HG03354 (cell line): Measurements from ENCODE around the gene DIP2C.
"Not testable (repeated sequence)": the region's sequence is repeated elsewhere in the genome, so short reads cannot be mapped to it uniquely, and the experiment has no call there.

Experiments
- ATAC-seq: cut with Tn5 transposase; IDR thresholded peaks from one replicate; pipeline ENCODE4 v1.9.1; 2021; ENCODE audit warnings: mild to moderate bottlenecking; ENCODE audit not compliant: unreplicated experiment, poor library complexity, severe bottlenecking

The DIP2C gene

GRCh38 chr10:550665-551372 lies 138.6 kb downstream of the DIP2C start:
- no peak for ATAC-seq

DNA sequence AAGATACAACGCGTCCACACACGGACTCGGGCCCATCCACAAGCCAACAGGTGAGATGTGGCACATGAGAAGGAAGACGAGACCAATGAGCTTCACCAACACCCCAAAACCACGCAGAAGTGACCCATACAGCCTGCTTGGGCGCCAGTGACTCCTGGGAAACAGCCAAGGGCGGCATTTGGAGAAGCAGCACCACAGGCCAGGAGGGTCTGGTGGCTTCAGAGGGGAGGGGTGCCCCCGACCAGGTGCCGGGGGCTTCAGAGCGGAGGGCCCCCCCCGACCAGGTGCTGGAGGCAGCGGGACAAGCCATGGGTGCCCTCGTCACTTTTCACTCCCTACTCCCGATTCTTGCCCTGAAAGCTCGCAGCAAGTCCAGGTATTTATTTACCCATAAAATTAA lies 140.1 kb downstream of the DIP2C start:
- ATAC-seq: no peak

- ATAC-seq: no peak
These were observed 141.1 kb downstream of the DIP2C start for GRCh38 chr10:548238-548901.

GRCh38 chr10:547591-548081 lies 141.8 kb downstream of the DIP2C start:
- no peak for ATAC-seq

DNA sequence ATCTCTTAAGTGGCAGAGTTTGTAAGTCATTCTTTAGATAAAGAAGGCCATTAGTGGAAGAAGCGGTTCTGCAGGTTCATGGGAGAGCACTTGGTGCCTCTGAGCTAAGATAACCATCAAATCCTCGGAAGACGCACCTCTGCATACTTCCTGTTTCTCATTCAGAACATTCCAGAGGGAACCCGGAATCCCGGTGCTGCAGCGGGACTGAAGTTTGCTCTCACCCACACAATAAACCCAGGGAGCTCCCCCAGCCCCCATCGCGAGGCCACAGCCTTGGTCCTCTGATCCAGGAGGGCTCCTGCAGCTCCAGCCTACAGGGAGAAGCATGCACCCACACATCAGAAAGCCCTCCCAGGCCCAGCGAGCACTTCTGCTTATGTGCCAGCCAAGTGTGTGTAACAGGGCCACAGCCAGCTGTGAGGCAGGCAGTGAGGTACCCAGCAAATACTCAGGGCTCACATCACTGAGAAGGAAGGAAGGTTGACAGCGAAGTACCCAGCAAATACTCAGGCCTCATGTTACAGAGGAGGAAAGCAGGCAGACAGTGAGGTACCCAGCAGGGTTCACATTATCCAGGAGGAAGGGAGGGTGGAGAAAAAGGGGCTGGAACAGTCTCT lies 142.4 kb downstream of the DIP2C start:
- no peak for ATAC-seq

DNA sequence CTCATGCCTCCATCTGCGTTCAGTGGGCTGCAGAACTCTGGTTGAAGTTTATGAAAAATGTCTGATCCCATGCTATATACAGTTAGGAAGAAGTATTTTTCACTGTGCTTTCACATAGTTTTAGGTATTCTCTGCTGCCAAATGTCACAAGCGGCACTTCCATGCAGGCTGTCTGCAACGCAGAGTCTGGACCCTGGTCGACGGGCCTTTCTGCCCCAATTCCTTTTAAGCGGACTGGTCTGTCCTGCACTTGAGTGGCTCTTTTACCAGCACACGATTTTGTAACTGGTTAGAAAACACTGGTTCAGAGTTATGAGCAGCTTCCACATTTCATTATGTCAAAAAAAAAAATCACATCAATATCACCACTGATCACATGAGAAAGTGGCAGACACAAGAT lies 143.0 kb downstream of the DIP2C start:
- no peak for ATAC-seq

GRCh38 chr10:543862-544822 lies 145.3 kb downstream of the DIP2C start:
- ATAC-seq: no peak

DNA sequence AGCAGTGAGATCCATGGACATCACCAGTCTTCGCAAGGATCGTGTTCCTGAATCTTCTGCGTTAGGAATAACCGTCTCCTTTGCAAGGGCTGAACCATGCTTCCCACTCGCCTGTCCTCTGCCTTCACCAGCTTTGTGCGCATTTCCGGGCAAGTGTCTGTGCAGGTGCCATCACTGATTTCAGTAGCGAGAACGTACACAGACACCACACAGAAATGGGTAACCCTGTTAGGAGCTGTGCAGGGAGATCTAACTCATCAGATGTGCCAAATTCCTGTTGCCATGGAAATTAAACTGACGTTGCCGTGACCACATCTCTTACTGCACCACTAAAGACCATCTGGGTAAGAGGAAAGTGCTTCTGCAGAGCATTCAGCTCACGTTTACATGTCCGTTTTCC lies 146.3 kb downstream of the DIP2C start:
- no peak for ATAC-seq

GRCh38 chr10:541750-542371 lies 147.6 kb downstream of the DIP2C start:
- no peak for ATAC-seq

DNA sequence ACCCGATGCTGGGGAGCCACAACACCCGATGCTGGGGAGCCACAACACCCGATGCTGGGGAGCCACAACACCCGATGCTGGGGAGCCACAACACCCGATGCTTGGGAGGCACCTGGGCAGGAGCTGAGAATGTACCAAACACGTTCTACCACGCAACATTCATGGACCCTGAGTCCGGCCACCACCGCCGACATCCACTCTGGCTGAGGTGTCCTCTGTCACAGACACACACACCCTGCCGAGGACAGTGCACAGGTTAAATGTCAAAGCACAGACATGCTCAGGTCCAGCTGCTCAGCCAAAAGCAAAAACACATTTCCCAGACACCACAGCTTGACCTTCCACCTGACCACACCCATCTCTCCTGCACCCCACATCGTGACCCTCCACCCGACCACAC lies 148.4 kb downstream of the DIP2C start:
- ATAC-seq: no peak

GRCh38 chr10:538895-539294 lies 150.6 kb downstream of the DIP2C start:
- no peak for ATAC-seq

DNA sequence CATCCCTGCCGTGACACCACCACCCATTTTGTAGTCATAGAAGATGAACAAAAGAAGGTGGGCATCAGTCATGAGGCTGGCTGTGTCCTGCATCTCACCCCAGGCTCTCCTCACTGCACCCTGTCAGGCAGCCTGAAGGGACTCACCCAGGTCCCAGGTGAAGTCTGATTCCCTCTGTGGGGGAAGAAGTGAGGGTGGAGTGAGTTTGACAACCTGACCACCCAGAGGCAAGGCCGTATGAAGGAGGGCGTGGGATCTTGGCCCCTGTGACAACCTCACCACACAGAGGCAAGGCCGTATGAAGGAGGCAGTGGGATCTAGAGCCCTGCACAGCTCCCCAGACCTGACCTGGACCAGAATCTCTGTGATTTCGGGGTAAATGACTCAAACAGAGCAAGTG lies 152.5 kb downstream of the DIP2C start:
- ATAC-seq: no peak

DNA sequence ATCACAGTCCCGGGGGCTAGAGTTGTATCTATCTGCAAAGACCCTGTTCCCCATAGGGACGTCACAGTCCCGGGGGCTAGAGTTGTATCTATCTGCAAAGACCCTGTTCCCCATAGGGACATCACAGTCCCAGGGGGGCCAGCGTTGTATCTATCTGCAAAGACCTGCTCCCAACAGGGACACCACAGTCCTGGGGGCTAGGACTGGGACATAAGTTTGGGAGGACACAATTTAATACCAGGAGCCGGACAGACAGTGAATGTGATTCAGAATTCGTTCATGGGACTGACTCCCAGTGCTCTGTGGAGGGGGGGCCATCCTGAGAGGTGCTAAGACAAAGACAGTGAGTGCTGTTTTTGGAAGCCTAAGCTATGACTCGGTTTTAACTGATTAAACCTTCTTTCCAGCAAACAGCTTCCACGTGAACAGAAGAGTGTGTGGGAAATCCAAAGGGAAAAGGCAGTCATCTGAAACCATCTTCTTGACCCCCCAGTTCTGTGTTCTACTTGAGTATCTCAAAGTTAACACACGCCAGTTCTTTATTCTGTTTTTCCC lies 153.0 kb downstream of the DIP2C start:
- no peak for ATAC-seq

DNA sequence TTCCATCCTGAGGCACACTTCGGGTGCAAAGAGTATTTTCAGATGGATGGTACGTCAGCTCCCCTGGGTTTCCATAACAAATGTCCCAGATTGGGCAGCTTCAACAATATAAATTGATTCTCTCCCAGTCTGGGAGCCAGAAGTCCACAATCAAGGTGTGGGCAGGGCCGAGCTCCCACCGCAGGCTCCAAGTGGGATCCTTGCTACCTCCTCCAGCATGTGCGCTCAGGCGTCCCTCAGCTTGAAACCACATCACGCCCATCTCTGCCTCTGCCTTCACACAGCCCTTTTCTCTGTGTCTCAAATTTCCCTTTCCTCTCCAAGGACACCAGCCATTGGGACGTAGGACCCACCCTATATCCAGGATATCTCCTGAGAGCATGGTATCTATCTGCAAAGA lies 153.5 kb downstream of the DIP2C start:
- ATAC-seq: no peak

- no peak for ATAC-seq
These were observed 154.4 kb downstream of the DIP2C start for GRCh38 chr10:535051-535450.

- ATAC-seq: no peak
These were observed 155.4 kb downstream of the DIP2C start for GRCh38 chr10:534047-534566.

GRCh38 chr10:533611-534010 lies 155.9 kb downstream of the DIP2C start:
- no peak for ATAC-seq

- ATAC-seq: no peak
These were observed 156.3 kb downstream of the DIP2C start for GRCh38 chr10:533186-533585.

DNA sequence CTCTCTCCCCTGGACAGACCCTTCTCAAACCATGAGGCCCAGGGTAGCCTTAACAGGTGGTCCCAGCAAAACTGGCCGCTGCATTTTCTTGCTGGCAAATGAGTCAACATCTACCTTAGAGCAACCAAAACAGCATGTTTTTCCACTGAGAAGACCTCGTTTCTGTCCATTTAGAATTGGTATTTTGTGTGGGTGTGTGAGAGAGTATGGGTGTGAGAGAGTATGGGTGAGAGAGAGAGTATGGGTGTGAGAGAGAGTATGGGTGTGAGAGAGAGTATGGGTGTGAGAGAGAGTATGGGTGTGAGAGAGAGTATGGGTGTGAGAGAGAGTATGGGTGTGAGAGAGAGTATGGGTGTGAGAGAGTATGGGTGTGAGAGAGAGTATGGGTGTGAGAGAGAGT lies 157.1 kb downstream of the DIP2C start:
- ATAC-seq: not testable (repeated sequence)
